HG02588 (cell line): ENCODE measurements around the gene DLEC1.

Experiments used
- ATAC-seq: cut with Tn5 transposase; IDR thresholded peaks from one replicate; pipeline ENCODE4 v1.9.1; 2021; ENCODE audit warnings: mild to moderate bottlenecking, moderate library complexity; ENCODE audit not compliant: unreplicated experiment

Gene DLEC1

GRCh38 chr3:38171622-38172021, 132.6 kb downstream of the DLEC1 start:
- ATAC-seq: no peak
